Chondrocyte (in vitro differentiated cells): ENCODE results near the gene BLOC1S6. TPM values are rescaled to one million over a fixed set of nuclear protein-coding genes. Genes with fewer than 3 reads are reported as not detected.

Experiments
- DNase-seq: peaks from one replicate; pipeline ENCODE4 v3.0.0; 2021; ENCODE audit warnings: mixed read lengths, low spot score
- H3K27ac Mint-ChIP-seq: one replicate; pipeline ENCODE4 v1.8.0; 2021; ENCODE audit warnings: mild to moderate bottlenecking, moderate library complexity, mixed read lengths; ENCODE audit not compliant: unreplicated experiment
- H3K27me3 Mint-ChIP-seq: 2 replicates; pipeline ENCODE4 v1.8.0; 2021; ENCODE audit warnings: low read depth, mixed read lengths
- H3K36me3 Mint-ChIP-seq: 2 replicates; pipeline ENCODE4 v1.8.0; 2021; ENCODE audit warnings: low read depth, mixed read lengths
- H3K4me1 Mint-ChIP-seq: 2 replicates; pipeline ENCODE4 v1.8.0; 2021; ENCODE audit warnings: low read depth, mild to moderate bottlenecking, mixed read lengths
- H3K4me3 Mint-ChIP-seq: one replicate; pipeline ENCODE4 v1.8.0; 2021; ENCODE audit warnings: mild to moderate bottlenecking, moderate library complexity, mixed read lengths; ENCODE audit not compliant: unreplicated experiment
- H3K9me3 Mint-ChIP-seq: 2 replicates; pipeline ENCODE4 v1.8.0; 2021; ENCODE audit warnings: low read depth, mixed read lengths
- long read RNA-seq: library from polyadenylated mRNA; stranded (forward); transcript quantifications from one replicate; pipeline ENCODE4 v2.0.0, GENCODE V29; 2021
- total RNA-seq: library from RNA; stranded (reverse); gene quantifications from 3 replicates; pipeline ENCODE4 v1.2.1, GENCODE V29; 2021
- TF ChIP-seq, protein P1 (sequence below): fragments of 200-600 bp; sonication (generic); IDR thresholded peaks from 2 replicates; pipeline ENCODE4 v1.5.0; 2021; ENCODE audit warnings: antibody characterized with exemption, mild to moderate bottlenecking, moderate library complexity

BLOC1S6 gene, protein sequence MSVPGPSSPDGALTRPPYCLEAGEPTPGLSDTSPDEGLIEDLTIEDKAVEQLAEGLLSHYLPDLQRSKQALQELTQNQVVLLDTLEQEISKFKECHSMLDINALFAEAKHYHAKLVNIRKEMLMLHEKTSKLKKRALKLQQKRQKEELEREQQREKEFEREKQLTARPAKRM
- 49.2 to 51.4 TPM (median 50.9 TPM) in 3 replicates for total RNA-seq
- long read RNA-seq, full-length matches to known transcripts: 81 of 85 reads
- long read RNA-seq, partial matches to known transcripts: 1 of 85 reads
- long read RNA-seq, other reads (novel, unspliced or antisense): 3 of 85 reads

DNA sequence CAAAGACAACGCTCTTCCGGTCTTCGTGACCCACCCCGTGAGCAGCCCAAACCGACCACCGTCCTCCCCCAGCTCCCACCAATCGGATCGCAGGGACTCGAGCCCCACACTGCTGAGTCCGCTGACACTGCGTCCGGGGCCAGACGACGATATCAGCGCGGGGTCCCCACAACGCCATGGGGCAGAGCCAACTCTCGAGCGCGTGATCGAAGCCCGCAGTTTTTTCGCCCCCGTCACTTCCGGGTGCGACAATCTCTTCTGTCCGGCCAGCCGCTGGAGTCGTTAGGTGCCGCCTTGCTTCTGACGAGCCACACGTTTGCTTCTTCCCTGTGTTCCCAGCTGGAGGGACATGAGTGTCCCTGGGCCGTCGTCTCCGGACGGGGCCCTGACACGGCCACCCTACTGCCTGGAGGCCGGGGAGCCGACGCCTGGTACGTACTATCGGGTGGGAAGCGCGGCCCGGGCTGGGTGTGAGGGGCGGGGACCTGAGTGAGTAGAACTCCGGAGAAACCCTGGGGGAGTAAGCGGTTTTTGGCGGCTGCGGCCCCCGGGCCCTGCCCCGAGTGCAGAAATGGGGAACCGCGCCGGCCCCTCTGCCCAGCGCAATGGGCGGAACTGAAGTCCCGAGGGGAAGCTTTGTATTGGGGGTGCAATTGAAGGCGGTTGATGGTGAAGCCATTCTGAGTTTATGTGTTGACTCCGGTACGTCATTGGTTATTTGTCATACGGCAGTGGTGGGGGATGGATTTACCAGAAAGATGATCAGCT lies at the start of gene BLOC1S6:
TSS of gene BLOC1S6 (plus strand) at position 285 of the 768 bp plus-strand sequence. CDS start at position 350, 65 bp downstream.
- peak within 1 kb of the TSS; percentile 99 for H3K4me3 Mint-ChIP-seq

DNA sequence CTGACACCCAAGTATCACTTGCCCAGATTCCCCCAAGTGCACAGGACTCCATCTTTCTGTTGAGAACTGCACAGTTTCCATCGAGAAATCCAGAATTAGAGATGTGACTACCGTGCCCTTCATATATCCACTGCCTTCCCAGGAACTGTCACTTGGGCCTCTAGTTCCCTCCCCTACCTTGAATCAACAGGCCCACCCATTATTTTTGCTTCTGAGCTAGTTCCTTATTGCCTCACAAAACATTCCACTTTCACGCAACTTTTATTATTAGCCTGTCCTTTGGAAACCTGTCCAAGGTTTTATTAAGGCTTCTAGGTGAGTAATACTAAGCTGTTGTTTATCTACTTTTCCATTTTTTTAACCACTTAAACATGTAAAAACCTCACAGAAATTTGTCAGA lies 47.5 kb upstream of the BLOC1S6 start:
- TF ChIP-seq, protein P1, sequence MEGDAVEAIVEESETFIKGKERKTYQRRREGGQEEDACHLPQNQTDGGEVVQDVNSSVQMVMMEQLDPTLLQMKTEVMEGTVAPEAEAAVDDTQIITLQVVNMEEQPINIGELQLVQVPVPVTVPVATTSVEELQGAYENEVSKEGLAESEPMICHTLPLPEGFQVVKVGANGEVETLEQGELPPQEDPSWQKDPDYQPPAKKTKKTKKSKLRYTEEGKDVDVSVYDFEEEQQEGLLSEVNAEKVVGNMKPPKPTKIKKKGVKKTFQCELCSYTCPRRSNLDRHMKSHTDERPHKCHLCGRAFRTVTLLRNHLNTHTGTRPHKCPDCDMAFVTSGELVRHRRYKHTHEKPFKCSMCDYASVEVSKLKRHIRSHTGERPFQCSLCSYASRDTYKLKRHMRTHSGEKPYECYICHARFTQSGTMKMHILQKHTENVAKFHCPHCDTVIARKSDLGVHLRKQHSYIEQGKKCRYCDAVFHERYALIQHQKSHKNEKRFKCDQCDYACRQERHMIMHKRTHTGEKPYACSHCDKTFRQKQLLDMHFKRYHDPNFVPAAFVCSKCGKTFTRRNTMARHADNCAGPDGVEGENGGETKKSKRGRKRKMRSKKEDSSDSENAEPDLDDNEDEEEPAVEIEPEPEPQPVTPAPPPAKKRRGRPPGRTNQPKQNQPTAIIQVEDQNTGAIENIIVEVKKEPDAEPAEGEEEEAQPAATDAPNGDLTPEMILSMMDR: no peak
- H3K4me1 Mint-ChIP-seq: peaks cover 6% of the 10 kb centered on the region
- no peak overlapping the region for H3K27ac Mint-ChIP-seq
- no peaks in the 10 kb centered on the region for H3K36me3 Mint-ChIP-seq
- DNase-seq: no peak
- H3K9me3 Mint-ChIP-seq: no peaks in the 10 kb centered on the region
- no peaks in the 10 kb centered on the region for H3K27me3 Mint-ChIP-seq
- H3K4me3 Mint-ChIP-seq: no peak overlapping the region

More for the DNA sequence above, at the start of gene BLOC1S6:
- Mint-ChIP-seq H3K36me3 (no peaks in the 10 kb centered on the region), H3K4me1 (peaks cover 37% of the 10 kb centered on the region), H3K9me3 (no peaks in the 10 kb centered on the region), H3K27me3 (no peaks in the 10 kb centered on the region), H3K27ac (peak within 1 kb of the TSS; percentile 100)
- TF ChIP-seq, protein P1: no peak
- peak; percentile 96 for DNase-seq

DNA sequence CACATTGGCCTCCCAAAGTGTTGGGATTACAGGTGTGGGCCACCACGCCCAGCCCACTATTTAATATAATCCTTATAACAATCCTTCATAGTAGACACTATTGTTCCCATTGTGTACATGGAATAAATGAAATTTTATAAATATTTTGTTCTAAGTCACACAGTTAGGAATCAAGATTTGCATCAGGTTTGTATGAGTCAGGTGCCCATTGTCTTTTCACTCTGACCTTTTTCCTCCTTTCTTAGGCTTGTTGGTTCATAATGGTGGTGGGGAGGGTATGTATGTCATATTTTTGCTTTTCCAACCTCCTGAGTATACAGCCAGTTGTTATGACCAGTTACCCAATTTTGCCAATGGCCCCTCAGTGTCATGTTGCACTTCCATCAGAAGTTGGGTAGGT lies 46.6 kb upstream of the BLOC1S6 start:
- Mint-ChIP-seq H3K36me3 (no peaks in the 10 kb centered on the region), H3K9me3 (no peaks in the 10 kb centered on the region), H3K27ac (no peak overlapping the region), H3K4me3 (no peak overlapping the region), H3K4me1 (peaks cover 6% of the 10 kb centered on the region), H3K27me3 (no peaks in the 10 kb centered on the region)
- no peak for DNase-seq
- TF ChIP-seq, protein P1: no peak

DNA sequence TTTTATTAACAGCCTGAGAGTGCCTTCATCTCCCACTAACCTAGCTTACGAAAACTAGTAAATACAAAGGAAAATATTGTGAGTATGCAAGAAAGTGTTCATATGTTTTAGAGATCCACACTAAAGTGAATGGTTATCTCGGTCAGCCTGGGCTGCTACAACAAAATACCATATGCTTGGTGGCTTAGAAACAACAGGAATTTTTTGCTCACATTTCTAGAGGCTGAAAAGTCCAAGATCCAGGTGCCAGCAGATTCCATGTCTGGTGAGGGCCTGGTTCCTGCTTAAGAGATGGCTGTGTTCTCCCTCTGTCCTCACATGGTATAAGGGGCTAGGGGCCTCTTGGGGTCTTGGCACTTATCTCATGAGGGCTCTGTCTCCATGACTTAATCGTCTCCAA lies 44.1 kb upstream of the BLOC1S6 start:
- TF ChIP-seq, protein P1: no peak
- Mint-ChIP-seq H3K4me1 (peaks cover 6% of the 10 kb centered on the region), H3K27me3 (no peaks in the 10 kb centered on the region), H3K36me3 (no peaks in the 10 kb centered on the region), H3K4me3 (no peak overlapping the region), H3K27ac (no peak overlapping the region), H3K9me3 (no peaks in the 10 kb centered on the region)
- no peak for DNase-seq

DNA sequence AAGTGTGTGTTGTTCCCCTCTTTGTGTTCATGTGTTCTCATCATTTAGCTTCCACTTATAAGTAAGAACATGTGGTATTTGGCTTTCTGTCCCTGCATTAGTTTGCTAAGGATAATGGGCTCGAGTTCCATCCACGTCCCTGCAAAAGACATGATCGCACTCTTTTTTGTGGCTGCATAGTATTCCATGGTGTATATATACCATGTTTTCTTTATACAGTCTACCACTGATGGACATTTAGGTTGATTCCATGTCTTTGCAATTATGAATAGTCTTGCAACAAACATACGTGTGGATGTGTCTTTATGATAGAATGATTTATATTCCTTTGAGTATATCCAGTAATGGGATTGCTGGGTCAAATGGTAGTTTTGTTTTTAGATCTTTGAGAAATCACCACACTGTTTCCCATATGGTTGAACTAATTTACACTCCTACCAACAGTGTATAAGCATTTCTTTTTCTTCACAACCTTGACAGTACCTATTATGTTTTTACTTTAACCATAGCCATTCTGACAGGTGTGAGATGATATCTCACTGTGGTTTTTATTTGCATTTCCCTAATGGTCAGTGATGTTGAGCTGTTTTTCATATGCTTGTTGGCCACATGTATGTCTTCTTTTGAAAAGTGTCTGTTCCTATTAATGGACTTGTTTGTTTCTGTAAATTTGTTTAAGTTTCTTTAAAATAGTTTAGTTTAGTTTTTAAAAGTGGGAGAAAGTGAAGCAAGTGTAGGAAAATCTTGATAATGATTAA lies 42.7 kb upstream of the BLOC1S6 start:
- H3K4me3 Mint-ChIP-seq: no peak overlapping the region
- H3K9me3 Mint-ChIP-seq: no peaks in the 10 kb centered on the region
- H3K4me1 Mint-ChIP-seq: peaks cover 15% of the 10 kb centered on the region
- H3K36me3 Mint-ChIP-seq: no peaks in the 10 kb centered on the region
- no peak overlapping the region for H3K27ac Mint-ChIP-seq
- H3K27me3 Mint-ChIP-seq: no peaks in the 10 kb centered on the region
- no peak for DNase-seq
- TF ChIP-seq, protein P1: no peak
